K562 (cell line): ENCODE results near the gene ACADM. TPM values are rescaled to one million over a fixed set of nuclear protein-coding genes. Genes with fewer than 3 reads are reported as not detected.

ENCODE experiments used
- ATAC-seq: fragments of 200-7000 bp; cut with Tn5 transposase; 3 replicates; pipeline ENCODE4 v1.9.1; 2020; ENCODE audit warnings: moderate library complexity
- BruUV-seq: library from RNA; stranded (reverse); fragments of 400-500 nt; replicated peaks from 2 replicates; lab custom pipeline; 2021; lab: Mats Ljungman, UMichigan
- CTCF ChIA-PET: fragments of 300-600 bp; formaldehyde crosslinking; extraction: SDS; loops from one replicate; lab custom pipeline; 2021; ENCODE audit warnings: low intra/inter-chr PET ratio; lab: Yijun Ruan, JAX
- POLR2A ChIA-PET: fragments of 300-600, 350-650 bp; sonication (Branson Sonifier 250); formaldehyde crosslinking; extraction: SDS; loops from one replicate; lab custom pipeline; 2021; ENCODE audit warnings: antibody characterized with exemption, inconsistent platforms; lab: Yijun Ruan, JAX
- DNase-seq, 4 experiments: peaks; one replicate each; pipeline versions ENCODE4 v3.0.0 to v3.0.0-alpha.2; 2011 to 2018; ENCODE audit warnings: low spot score in 3 of 4, mixed read lengths in 3 of 4; ENCODE audit errors: extremely low read depth in 1 of 4
- FAIRE-seq: peaks from 2 replicates; lab custom pipeline; 2011; peaks lifted over from hg19 to GRCh38; lab: Jason Lieb, UNC
- H2AFZ ChIP-seq: 2 replicates; pipeline ENCODE4 v1.6.0; 2011; ENCODE audit warnings: low read depth, low read length, control low read depth, inconsistent platforms
- H3K27ac ChIP-seq: fragments of 200-600 bp; 3 replicates; pipeline ENCODE4 v1.8.0; 2011; ENCODE audit warnings: low read depth, mild to moderate bottlenecking, control low read depth, inconsistent platforms, low read length, moderate library complexity, mixed read lengths; ENCODE audit errors: extremely low read depth
- H3K27me3 ChIP-seq, 2 experiments: fragments of 300-600 bp in 1 of 2; 2 replicates in 1 of 2; 3 replicates in 1 of 2; pipeline versions ENCODE4 v1.6.0 to v1.8.0; 2011; ENCODE audit warnings: inconsistent platforms in 2 of 2, low read length in 2 of 2, mild to moderate bottlenecking in 1 of 2, mixed read lengths in 1 of 2, moderate library complexity in 1 of 2; ENCODE audit not compliant: control insufficient read depth in 2 of 2, insufficient read depth in 2 of 2
- H3K36me3 ChIP-seq: fragments of 300-600 bp; 3 replicates; pipeline ENCODE4 v1.8.0; 2011; ENCODE audit warnings: mild to moderate bottlenecking, low read length, inconsistent platforms; ENCODE audit not compliant: control insufficient read depth, insufficient read depth
- H3K4me1 ChIP-seq, 2 experiments: fragments of 200-600 bp in 1 of 2; replicated peaks in 1 of 2; 2 replicates in 1 of 2; 3 replicates in 1 of 2; pipeline versions ENCODE4 v1.5.1 to v1.8.0; 2011; ENCODE audit warnings: inconsistent platforms in 2 of 2, low read length in 2 of 2, mild to moderate bottlenecking in 1 of 2, mixed read lengths in 1 of 2, moderate library complexity in 1 of 2; ENCODE audit not compliant: control insufficient read depth in 2 of 2, insufficient read depth in 2 of 2
- H3K4me2 ChIP-seq: 2 replicates; pipeline ENCODE4 v1.6.1; 2011; ENCODE audit warnings: low read length, control low read depth, inconsistent platforms, mixed read lengths; ENCODE audit not compliant: insufficient read depth
- H3K4me3 ChIP-seq: fragments of 200-600 bp; sonication (generic), shearing (Covaris generic); 2 replicates; pipeline ENCODE4 v1.5.1; 2016; ENCODE audit warnings: control low read depth, inconsistent platforms
- H3K79me2 ChIP-seq: fragments of 200-600 bp; 3 replicates; pipeline ENCODE4 v1.8.0; 2011; ENCODE audit warnings: low read length, inconsistent platforms; ENCODE audit not compliant: control insufficient read depth, insufficient read depth
- H3K9ac ChIP-seq, 2 experiments: 2 replicates each; pipeline versions ENCODE4 v1.6.0 to v1.6.1; 2011; ENCODE audit warnings: low read depth in 2 of 2, low read length in 2 of 2, control low read depth in 1 of 2, inconsistent platforms in 1 of 2, mild to moderate bottlenecking in 1 of 2, mixed read lengths in 1 of 2; ENCODE audit not compliant: insufficient read depth in 1 of 2
- H3K9me1 ChIP-seq: one replicate; pipeline ENCODE4 v1.6.0; 2011; ENCODE audit warnings: inconsistent platforms, mild to moderate bottlenecking, low read length, moderate library complexity; ENCODE audit not compliant: control insufficient read depth, insufficient read depth
- H3K9me3 ChIP-seq: replicated peaks from 2 replicates; pipeline ENCODE4 v1.5.1; 2011; ENCODE audit warnings: low read depth, low read length, inconsistent platforms; ENCODE audit not compliant: control insufficient read depth, insufficient read depth
- H4K20me1 ChIP-seq: replicated peaks from 2 replicates; pipeline ENCODE4 v1.6.1; 2011; ENCODE audit warnings: low read length, inconsistent platforms, mixed read lengths; ENCODE audit not compliant: control insufficient read depth, insufficient read depth
- CBX3 ChIP-seq, 2 experiments: IDR thresholded peaks; 1 replicate in 1 of 2; 2 replicates in 1 of 2; pipeline ENCODE4 v1.6.1; 2012; ENCODE audit warnings: inconsistent platforms in 2 of 2, low read length in 2 of 2, borderline replicate concordance in 1 of 2, control low read depth in 1 of 2
- ETV6 ChIP-seq, 3 experiments: fragments of 150-350 bp in 1 of 3; sonication (generic) in 1 of 3; formaldehyde crosslinking in 1 of 3; IDR thresholded peaks; 2 replicates each; pipeline versions ENCODE4 v1.6.1 to v1.8.0; 2014 to 2022; ENCODE audit warnings: borderline replicate concordance in 2 of 3, low read depth in 2 of 3, antibody characterized with exemption in 1 of 3, low read length in 1 of 3, mild to moderate bottlenecking in 1 of 3, missing genetic modification reagents in 1 of 3
- SMARCC2 ChIP-seq: fragments of 450-650 bp; IDR thresholded peaks from 2 replicates; pipeline ENCODE4 v1.6.1; 2017; ENCODE audit warnings: antibody characterized with exemption, moderate library complexity, mild to moderate bottlenecking, low read depth
- WGBS: fragments of 100-300 bp; shearing (Covaris generic); methylation state at CpG from one replicate; pipeline ENCODE4 v1.1.6; 2016; ENCODE audit warnings: low coverage, mixed read lengths; ENCODE audit not compliant: insufficient coverage; ENCODE audit errors: missing lambda C conversion rate; 5-methylcytosine and 5-hydroxymethylcytosine counted together
- in situ Hi-C: fragments of 300-500 bp; cut with MboI; formaldehyde crosslinking; loops from 4 replicates; pipeline ENCODE4 v1.15.0; 2018; ENCODE audit warnings: inconsistent platforms, mixed read lengths
- intact Hi-C: fragments of 100-400 bp; cut with micrococcal nuclease; formaldehyde crosslinking; loops from 2 replicates; pipeline ENCODE4 v1.14.2; 2022
- polyA plus RNA-seq, 8 experiments: library from polyadenylated mRNA; depleted of rRNA in 4 of 8; stranded (reverse) in 5 of 8; unstranded in 3 of 8; fragments of >200 nt; fragmentation: Nextera tagmentation in 2 of 8; fragmentation: Illumina TruSeq in 1 of 8; extraction: Ambion mirVana in 2 of 8; extraction: Trizol in 1 of 8; gene quantifications; 2 replicates each; pipeline versions ENCODE4 v1.2.1 to v1.2.3, GENCODE V29; 2011 to 2014; ENCODE audit warnings: inconsistent platforms in 1 of 8, missing spikeins in 1 of 8
- total RNA-seq, 7 experiments: library from RNA; depleted of rRNA in 6 of 7; stranded (reverse); fragments of >200 nt in 6 of 7; fragmentation: Illumina TruSeq in 2 of 7; extraction: Trizol in 2 of 7; gene quantifications; 2 replicates each; pipeline versions ENCODE4 v1.2.1 to v1.2.3, GENCODE V29; 2011 to 2021; ENCODE audit warnings: low replicate concordance in 1 of 7

Gene ACADM
- total and polyA plus RNA-seq, 9 of the 15 experiments (the other 6 are each of a cell fraction or from before 2014, with no cell fraction given) = 82.5 to 156 (median 123) TPM

- BruUV-seq = no TSS peak
- intact Hi-C loops (loop anchor here (10.0 kb wide), 1 partner anchor 458 kb away; no protein-coding TSS in a partner anchor), in situ Hi-C loops (no loop called here)
- ATAC-seq (no peak), FAIRE-seq (peak; percentile 75), DNase-seq (peak in 1 of 4 experiments; percentile 24)
- Histone ChIP-seq H3K4me2 (peak overlapping the region; percentile 88), H3K9me3 (peaks cover 5% of the 10 kb centered on the region), H3K9me1 (no peaks in the 10 kb centered on the region), H3K79me2 (peaks cover 42% of the 10 kb centered on the region), H3K36me3 (0 out of 3 replicates have a peak, but pooled peaks cover 2% of the 10 kb centered on the region), H2AFZ (peak overlapping the region; percentile 63), H4K20me1 (no peaks in the 10 kb centered on the region), H3K27me3 (no peaks in the 10 kb centered on the region), H3K9ac (peak overlapping the region in 1 of 2 experiments; percentile 93; a peak in 1 of 4 replicates), H3K27ac (peak overlapping the region; percentile 95), H3K4me3 (no peak overlapping the region), H3K4me1 (peaks cover 0 to 10% of the 10 kb centered on the region in 2 experiments; a peak in 3 of 5 replicates)
- TF ChIP-seq CBX3 (IDR thresholded peaks at IDR 0.05; ENCODE audit: borderline replicate concordance in 1 of 2, low read length in 2 of 2) (peak in 1 of 2 experiments; percentile 52; a peak in 1 of 3 replicates), SMARCC2 (no peak), ETV6 (IDR thresholded peaks at IDR 0.05; ENCODE audit: borderline replicate concordance in 1 of 2, low read depth in 2 of 2, low read length in 1 of 2) (no peak), ETV6 (CRISPR knock-in tag; IDR thresholded peaks at IDR 0.05; ENCODE audit: borderline replicate concordance) (no peak)
- POLR2A ChIA-PET = interaction anchor here (0.7 to 2.0 kb wide), 5 partner anchors 11 to 456 kb away, joined by 3 to 4 read pairs (median 4); no protein-coding TSS in a partner anchor
- 91% methylated on average over 9 of the region's 9 CpGs for WGBS
- CTCF ChIA-PET = no interaction called here
These were observed 1.5 kb upstream of the ACADM start for GRCh38 chr1:75722966-75723365.
